GM19468 (cell line): ENCODE data around the gene PLEKHH3.
"Not testable (repeated sequence)": the region's sequence is repeated elsewhere in the genome, so short reads cannot be mapped to it uniquely, and the experiment has no call there.

Experiments used
- ATAC-seq: cut with Tn5 transposase; IDR thresholded peaks from one replicate; pipeline ENCODE4 v1.9.1; 2021; ENCODE audit warnings: mild to moderate bottlenecking, moderate library complexity, moderate number of reproducible peaks; ENCODE audit not compliant: unreplicated experiment; ENCODE audit errors: extremely low read depth

PLEKHH3 gene

GRCh38 chr17:42647778-42648177, 29.0 kb downstream of the PLEKHH3 start:
- no peak for ATAC-seq

DNA sequence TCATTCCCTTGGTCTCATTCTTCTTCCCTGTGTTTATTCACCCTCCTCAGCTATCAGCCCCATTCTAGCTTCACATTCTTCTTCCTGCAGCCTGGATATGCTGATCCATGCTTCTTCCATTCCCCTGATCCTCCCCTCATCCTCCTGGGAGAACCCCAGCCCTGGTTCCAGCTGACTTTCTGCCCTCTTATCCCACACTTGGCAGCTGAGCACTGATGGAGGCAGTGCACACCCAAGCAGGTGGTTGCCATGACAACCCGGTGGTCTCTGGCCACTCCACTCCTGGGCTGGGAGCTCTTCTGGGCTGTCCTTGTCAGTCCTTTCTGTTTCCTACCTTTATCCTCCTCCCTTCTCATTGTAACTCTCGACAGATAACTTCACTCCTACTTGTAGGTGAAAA, 34.5 kb downstream of the PLEKHH3 start:
- ATAC-seq, result no peak

DNA sequence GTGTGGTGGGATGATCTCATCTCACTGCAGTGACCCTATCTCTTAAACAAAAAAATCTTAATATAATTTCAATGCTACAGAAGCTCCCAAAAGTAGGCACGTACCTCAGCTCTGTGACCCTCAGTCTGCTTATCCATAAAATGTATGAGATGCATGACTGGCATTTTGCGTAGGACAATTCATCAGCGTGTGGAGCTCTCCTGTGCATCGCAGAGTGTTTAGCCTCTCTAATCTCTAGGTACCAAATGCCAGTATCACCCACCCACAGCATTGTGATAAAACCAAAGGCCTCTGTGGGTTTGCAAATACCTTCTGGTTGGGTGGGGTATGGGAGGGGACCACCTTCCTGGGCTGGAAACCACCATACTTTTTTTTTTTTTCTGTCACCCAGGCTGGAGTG, 36.7 kb downstream of the PLEKHH3 start:
- no peak for ATAC-seq

DNA sequence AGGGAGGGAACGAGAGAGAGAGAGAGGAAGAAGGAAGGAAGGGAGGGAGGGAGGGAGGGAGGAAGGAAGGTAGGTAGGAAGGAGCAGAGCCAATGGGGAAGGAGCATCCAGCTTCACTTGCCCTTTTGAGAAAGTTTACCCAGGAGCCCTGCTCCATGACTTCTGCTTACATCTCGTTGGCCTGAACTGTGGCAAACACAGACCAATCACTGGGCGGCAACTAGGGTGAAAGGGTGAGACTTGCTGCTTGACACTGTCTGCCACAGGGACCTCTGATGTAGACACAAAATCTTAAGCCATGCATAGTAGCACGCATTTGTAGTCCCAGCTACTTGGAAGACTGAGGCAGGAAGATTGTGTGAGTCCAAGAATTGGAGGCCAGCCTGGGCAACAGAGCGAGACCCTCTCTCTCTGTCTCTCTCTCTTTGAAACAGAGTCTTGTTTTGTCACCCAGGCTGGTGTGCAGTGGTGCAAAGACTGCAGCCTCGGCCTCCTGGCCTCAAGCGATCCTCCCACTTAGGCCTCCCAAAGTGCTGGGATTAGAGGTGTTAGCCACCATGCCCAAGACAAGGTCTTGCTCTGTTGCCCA, 37.2 kb downstream of the PLEKHH3 start:
- no peak for ATAC-seq

DNA sequence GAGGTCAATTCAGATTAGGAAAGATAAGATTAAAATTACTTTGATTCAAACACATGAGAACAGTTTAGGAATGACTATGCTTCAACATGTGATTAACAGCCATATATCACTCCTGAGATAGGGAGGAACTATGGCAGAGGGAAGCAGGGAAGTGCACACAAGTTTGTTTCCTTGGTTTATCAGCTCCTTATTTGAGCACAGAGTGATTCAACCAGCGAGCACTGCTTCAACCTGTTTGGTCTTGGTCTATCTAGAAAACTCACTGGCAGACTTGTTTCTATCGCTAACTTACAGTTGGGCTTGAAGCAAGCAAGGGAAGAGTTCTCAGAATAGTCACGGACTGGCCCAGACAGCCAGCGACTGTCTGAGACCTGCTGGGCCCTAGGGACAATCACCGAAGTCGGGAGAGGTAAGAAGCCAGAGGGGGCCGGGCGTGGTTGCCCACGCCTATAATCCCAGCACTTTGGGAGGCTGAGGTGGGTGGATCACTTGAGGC, 43.8 kb downstream of the PLEKHH3 start:
- ATAC-seq, result no peak

DNA sequence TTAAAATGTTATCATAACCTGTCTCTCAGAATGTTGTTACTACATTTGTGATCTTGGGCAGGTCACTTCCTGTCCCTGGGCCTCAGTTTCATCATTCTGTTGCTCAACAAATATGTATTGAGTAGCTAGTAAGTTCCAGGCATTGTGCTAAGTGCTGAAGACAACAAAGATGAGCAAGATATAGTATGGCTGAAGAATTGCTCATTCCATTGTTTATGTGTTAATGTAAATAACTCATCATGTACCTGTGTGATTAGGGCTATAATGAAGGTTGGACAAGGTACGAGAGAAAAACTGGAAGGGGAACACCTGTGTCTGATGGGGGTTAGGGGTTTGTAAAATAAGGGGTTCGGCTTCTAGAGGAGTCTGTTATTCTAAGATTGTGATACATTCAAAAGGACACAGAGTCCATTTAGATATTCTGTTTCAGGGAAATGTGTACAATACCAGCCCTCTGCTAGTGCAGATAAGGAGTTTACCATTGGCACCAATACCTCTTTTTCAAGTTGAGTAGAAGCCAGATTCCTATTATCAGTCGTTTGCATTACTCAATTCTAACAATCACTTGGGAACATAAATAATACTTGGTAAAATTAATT, 47.3 kb downstream of the PLEKHH3 start:
- ATAC-seq, result no peak

GRCh38 chr17:42627032-42627764, 49.6 kb downstream of the PLEKHH3 start:
- not testable (repeated sequence) for ATAC-seq

DNA sequence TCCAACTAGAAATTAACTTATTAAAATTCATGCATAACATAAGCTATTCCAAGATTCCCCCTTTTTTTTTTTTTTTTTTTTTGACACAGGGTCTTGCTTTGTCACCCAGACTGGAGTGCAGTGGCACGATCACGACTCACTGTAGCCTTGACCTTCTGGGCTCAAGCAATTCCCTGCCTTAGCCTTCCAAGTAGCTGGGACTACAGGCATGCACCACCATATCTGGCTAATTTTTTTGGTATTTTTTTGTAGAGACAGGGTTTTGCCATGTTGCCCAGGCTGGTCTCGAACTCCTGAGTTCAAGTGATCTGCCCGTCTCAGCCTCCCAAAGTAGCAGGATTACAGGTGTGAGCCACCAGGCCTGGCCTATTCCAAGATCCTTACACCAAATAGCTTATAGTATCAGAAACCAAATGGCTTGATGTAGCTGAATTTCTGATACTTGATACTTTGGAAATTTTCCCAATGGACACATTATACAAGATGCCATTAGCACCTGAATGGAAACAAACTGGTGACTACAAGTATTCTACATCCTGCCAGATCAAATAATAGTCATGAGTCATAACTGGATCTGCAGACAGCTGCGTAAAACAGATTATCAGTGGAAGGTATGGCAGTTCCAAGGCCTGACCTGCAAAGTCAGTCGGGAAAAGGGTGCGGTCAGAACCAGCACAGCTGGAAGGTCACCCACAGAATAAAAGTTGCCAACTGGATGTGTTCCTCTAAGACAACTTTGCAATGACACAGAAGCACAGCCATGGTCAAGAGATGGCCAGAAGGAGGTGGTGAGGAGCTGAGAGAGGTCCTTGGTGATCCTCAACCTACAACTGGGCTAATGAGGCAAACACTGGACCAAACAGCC, 52.8 kb downstream of the PLEKHH3 start:
- no peak for ATAC-seq

DNA sequence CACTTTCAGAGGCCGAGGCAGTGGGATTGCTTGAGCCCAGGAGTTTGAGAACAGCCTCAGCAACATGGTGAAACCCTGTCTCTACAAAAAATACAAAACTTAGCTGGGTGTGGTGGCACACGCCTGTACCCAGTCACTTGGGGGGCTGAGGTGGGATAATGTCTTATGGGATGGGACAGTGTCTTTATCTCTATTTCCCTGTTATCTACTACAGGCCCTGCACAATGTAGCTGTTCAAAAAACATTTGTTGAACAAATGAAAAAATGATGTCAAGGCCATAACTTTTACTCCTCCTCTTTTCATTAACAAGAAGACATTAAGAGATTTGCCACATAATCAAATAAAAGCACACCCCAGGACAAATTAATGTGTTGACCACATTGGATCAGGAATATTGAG, 53.5 kb downstream of the PLEKHH3 start:
- no peak for ATAC-seq

- not testable (repeated sequence) for ATAC-seq
These were observed 54.8 kb downstream of the PLEKHH3 start for GRCh38 chr17:42621987-42622386.

DNA sequence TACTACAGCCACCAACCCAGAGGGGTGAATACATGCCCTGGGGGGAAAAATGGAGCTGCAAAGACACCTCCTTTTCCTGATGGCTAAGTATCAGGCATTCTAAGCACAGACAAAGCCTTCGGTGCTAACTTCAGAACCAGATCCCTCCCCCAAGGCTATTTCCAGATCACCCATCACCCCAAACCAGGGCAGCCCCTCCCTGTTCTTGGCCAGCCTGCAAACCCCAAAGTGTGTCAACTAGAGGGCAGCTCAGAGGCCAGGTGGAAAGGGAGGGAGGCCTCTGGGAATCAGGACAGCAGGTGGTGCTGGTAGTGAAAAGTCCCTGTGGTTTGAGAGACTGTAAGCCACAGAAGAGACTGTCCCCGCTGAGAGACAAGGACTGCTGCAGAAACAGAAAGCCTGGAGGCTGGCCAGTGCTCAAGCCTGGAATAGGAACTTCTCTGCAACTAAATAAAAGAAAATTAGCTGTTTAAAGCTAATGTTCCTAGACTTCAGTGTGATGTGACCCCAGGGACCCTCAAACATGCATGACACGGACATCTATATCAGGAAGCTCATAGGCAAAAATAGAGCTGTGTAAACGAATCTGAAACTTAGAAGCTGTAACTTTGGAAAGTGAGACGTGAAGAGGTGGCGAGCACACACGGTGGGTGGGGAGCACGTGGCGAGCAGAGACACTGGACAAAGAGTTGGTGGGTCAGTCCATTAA, 58.2 kb downstream of the PLEKHH3 start:
- ATAC-seq, result peak; percentile 24

DNA sequence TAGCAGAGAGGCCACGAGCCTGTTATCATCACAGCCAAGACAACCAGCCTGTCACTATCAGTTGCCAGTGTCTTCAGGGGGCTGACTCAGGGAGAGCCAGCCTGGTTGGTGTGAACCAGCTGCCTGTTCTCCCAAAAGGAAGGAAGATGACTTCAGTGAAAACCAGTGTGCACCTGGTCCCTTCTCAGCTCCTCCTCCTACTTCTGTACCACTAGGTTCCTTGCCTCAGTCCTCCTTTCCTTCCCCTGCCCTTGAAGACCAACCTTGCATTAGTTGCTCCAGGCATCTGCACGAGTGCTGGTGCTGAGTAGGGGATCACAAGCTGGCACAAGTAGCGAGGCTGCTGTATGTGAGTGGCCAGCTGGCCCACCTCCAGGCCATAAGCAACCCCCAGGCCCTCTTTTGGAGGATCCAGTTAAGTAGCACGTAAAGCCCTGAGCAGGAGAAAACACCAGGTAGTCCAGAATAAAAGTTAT, 58.8 kb downstream of the PLEKHH3 start:
- no peak for ATAC-seq
